HG03064 (cell line): ENCODE data around the gene REEP1.
"Not testable (repeated sequence)": the region's sequence is repeated elsewhere in the genome, so short reads cannot be mapped to it uniquely, and the experiment has no call there.

ENCODE experiments used
- ATAC-seq: cut with Tn5 transposase; IDR thresholded peaks from one replicate; pipeline ENCODE4 v1.9.1; 2021; ENCODE audit warnings: low read depth; ENCODE audit not compliant: unreplicated experiment

REEP1 gene

DNA sequence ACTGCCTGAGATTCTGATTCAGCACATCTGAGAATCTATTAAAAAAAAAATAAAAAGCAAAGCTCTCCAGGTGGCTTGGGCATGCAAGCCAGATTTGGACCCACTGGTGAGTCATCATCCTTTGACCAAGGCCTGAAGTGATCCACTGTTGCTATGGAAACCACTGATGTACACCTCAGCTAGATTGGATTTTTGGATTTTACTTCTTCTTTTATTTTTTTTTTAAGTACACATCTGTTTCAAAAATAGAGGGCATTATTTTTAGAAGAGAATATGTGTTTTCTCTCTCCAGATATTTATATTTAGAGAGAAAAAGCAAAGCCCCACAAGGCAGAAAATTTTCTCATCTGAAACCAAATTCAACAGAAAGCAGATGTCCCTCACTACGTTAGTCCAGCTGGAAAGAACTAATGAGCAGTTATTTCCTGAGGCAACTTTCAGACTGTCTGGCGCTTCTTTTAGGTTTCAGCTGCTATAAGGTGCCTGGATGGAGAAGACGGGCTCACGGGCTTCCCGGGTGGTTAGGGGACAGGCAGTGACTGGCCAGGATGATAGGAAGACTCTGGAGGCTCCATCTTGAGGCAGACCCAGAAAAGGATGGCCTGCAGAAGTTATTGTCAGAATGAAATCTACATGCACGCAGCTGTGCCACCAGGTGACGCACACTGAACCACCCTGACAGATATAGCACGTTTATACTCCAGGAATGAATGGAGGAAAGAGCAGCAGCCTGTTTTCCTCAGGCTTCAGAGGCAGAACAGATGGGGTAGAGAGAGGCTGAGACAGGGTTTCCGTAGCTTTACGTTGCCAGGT lies 87.6 kb downstream of the REEP1 start:
- no peak for ATAC-seq

DNA sequence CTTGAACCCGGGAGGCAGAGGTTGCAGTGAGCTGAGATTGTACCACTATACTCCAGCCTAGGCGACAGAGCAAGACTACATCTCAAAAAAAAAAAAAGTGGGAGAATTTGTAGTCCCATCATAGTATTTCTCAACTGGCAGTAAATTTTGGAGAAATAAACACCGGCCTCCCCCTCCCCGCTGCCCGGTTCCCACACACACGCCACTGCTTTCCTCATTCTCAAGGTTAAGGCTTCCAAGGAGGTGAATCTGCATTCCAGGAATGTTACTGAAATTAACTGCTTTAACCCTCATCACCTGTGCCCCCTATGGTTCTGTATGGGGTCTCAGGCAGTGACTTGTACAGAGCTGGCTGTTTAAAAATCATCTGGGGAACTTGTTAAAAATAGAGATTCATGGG lies 88.2 kb downstream of the REEP1 start:
- ATAC-seq: no peak

DNA sequence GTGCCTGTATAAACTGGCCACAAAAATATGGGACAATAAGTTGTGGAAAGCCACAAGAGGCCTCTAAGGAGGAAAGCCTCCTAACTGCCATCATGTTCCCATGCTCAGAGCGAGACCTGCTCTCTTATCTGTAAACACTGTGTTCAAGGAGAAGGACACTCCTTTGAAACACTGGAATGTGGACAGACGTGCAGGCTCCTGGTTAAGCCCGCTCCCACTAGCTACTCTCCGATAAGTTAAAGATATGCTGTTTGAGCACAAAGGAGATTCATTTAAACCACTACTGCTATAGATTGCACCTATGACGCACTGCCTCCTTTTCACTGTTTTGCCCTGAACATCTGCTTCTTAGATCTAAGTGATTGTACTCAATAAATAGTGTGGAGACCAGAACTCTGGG lies 92.2 kb downstream of the REEP1 start:
- ATAC-seq: not testable (repeated sequence)

DNA sequence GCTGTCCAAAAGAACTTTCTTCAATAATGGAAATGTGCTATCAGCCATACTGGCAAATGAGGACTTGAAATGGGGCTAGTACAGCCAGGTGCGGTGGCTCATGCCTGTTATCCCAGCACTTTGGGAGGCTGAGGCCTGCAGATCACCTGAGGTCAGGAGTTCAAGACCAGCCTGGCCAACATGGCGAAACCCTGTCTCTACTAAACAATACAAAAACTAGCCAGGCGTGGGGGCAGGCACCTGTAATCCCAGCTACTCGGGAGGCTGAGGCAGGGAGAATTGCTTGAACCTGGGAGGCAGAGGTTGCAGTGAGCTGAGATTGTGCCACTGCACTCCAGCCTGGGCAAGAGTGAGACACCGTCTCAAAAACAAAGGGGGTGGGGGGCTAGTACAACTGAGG lies 92.6 kb downstream of the REEP1 start:
- ATAC-seq: not testable (repeated sequence)

DNA sequence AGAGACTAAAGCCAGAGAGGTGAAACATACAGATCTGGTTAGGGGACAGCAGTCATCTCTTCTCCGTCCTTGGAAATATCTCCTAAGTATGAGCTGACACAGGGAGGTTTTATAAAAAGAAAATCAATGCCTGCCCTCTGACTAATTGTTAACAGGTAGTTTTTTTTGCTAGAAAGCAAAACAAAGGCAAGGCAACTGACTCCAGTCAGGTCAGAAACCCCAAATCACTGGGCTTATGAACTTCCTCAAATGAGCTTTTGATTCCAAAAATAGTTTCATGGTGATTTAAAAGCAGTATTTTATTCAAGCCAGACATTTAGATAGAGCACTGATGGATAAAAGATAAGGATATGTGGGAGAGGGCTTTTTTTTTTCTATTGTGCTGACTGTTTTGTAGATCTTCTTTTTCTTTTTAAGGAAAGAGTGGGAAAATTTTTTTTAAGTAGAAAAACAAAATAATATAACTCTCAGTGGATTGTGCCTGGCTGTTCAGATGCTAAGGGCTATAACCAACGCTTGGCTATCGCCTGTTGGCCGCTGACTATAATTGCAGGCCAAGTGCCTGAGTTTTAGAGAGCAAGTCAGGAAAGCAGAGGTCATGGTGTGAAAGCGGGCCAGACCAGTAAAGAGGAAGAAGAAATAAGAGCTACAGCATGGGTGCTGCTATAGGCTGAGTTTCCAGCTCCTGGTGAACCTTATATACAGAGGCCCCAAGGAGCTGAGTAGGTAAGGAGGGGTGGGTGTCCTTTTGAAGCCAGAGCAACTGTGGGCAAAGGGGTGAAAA lies 93.3 kb downstream of the REEP1 start:
- no peak for ATAC-seq

DNA sequence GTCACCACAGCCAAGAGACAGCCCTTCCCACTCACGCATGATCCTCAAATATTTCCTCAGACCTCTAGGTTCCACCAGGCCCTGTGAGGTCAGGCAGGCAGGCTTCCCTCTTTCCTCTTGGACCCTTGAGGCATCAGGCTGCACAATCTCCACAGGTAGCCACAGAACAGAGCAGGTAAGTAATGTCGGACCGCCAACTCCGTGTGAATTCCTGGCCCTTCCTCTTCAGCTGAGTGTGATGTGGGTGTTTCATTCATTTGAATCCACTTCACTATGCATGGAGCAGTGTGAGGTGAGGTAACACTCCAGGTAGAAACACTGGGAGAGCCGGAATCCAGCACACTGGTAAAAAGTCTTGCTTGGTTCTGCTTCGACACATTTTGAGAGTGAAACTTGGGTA lies 94.2 kb downstream of the REEP1 start:
- no peak for ATAC-seq

DNA sequence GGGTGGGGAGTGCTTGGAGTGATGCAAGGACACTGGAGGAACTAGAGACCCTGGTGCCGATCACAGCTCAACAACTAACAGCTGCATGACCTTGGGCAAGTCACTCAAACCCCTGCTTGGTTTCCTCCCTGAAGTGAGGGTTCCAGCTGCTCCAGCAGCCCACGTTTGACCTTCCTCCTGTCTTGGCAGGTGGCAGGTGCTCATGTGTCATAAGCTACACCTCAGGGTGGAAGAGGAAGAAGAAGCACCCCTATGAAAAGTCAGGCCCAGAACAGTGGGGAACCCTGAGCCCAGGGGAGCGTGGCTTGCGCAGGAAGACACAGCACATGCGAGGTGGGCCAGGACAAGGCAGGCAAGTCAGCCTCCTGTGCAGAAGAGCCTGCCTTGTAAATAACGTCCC lies 95.8 kb downstream of the REEP1 start:
- no peak for ATAC-seq

DNA sequence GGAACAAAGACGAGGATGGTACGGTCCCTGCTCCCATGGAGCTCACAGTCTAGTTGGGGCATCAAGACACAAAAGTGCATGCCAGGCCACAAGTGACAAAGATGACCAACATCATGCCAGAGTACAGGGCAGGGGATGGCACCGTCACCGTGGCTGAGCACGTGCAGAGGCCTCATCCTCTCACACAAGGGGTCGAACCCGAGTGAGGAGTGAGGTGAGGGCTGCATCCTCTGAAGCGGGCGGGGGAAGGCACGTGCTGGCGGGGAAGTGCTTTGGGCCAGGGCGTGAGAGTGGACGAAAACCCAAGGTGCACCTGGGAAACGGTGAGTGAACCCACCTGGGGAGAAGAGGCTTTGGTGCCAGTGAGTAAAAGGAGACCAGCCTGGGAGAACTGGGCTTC lies 97.2 kb downstream of the REEP1 start:
- ATAC-seq: no peak

DNA sequence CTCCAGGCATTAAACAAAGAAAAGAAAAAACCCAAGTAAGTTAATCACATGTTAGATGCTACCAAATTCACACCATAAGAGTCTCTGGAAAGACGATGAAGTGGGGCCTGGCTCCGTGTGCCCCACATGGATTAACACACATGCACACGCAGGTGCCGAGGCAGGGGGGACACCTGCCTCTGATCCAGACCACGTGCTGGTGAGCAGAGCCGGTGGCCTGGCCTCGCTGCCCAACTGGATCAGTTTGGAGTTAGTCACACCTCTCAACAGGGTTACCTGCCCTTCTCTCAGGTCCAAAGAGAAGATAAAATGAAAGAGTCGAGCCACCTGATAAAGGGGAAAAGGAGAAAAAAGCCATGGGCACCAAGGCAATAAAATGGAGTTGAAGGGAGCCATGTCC lies 97.7 kb downstream of the REEP1 start:
- no peak for ATAC-seq

DNA sequence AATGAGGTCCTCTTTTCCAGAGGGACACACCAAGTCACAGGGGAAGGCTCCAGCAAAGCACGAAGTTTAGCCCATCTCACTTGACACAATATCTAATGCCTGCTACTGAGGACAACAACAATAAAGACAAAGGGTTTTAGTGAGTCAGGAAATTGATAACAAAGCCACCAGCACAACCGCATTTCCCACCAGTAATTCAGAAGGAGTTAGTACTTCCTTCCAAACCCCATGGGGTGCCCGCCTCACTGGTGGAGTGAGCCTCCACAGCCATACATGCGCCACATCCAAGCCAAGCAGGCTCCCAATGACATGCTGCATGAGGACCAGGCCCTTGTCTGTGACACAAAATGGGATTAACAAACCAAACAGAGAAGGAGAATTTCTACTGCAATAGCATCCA lies 98.1 kb downstream of the REEP1 start:
- ATAC-seq: no peak

DNA sequence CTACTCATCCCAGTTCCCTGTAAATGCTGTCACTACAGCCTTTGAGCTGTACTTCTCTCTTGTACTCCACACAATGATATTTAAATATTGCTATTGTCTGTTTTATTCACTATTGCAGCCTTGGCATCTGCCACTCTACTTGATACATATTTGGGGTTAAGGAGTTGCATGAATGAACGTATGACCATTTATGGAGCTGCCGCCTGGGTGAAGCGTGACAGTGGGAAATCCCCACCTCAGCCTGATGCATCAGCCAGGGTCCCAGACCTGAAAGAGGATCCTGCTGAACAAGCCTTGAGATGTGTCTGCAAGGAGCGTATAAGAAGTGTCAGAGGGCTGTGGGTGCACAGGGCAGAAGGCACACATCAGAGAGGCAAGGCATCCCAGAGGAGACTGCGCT lies 99.1 kb downstream of the REEP1 start:
- no peak for ATAC-seq

DNA sequence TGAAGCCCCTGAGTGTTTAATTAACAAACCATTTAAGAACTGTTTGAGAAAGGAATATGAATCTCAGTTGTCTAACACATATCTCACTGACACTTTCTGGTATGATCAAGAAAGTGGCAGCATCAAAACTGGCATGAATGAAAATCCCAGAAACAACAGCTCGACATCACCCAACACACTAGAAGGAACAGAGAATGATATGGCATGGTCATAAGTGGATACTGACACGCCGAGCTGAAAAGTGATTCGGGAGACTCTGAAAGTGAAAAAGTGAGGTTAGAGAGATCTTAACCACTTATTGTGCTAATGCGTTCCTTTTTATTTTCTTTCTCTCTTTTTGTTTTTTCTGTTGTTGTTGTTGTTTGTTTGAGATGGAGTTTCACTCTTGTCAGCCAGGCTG lies 100.3 kb downstream of the REEP1 start:
- no peak for ATAC-seq

DNA sequence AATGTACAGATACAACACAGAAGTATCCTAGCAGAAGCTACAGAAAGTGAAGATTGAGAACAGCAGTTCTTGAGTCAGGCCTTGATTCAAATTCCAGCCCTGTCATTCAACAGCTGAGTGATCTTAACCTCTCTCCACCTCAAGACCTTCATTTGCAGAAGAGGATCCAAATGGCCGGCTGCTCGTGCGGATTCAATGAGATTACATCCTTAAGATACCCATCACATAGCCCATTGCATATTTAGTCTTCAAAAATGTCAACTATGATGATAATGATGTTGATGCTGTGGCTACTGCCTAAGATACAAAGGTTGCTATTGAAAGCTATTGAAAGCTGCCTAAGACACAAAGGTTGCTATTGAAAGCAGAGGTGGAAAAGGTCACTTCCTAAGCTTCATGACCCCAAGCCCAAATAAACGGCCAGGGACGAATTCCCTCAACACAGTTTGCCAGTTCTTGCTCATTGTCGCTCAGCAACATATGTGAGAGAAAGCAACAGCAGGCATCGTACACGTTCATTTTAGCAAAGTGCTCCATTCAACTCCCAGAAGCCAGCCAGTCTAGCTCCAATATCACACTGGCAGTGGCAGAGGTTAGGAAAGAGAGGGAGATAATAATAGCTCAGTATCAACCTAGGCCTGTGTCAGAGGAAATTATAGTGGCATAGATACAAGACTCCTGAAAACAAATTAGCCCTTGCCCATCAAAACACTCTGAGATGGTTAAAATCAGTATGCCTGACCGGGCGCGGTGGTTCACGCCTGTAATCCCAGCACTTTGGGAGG lies 102.0 kb downstream of the REEP1 start:
- no peak for ATAC-seq

DNA sequence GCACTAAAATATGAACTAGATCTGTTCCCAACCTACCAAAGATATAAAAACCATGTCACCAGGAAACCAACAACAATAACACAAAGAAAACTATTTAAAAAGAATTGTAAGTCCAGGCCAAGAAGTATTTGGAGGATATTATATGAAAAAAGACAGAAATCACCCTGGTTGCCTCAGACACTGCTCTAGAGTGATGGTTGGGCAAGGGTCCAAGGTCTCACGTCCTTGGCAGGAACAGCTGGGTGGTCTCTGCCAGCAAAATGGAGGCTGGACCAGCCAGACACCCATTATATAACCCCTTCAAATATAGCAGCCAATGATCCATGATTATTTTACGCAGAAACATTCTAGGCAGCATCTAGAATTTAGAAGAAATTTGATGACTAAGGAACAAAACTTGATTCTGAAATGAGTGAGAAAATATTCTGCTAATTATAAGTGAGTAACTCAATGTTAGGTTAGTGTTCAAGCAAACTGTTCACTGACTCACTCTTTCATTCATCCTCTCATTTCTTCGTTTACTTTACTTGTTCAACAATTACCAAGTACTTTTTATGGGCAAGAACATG lies 102.8 kb downstream of the REEP1 start:
- no peak for ATAC-seq

DNA sequence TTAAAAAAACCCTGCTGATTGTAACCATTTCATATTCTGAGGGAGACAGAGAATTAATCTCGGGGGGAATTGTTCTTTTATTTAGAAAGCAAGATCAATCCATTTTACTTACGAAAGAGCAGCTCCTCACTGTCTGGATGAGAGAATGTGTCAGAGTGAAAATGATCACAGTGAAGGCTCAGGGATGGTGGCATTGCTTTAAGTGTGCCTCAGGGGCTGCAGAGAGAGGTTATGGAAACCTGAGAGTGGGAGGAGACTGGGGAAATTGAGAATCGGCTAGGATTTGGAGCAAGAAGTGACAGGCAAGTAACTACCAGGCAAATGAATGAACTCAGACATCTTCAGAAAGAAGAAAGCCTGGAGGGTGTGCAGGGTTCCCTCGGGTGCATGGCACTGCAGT lies 104.0 kb downstream of the REEP1 start:
- no peak for ATAC-seq

DNA sequence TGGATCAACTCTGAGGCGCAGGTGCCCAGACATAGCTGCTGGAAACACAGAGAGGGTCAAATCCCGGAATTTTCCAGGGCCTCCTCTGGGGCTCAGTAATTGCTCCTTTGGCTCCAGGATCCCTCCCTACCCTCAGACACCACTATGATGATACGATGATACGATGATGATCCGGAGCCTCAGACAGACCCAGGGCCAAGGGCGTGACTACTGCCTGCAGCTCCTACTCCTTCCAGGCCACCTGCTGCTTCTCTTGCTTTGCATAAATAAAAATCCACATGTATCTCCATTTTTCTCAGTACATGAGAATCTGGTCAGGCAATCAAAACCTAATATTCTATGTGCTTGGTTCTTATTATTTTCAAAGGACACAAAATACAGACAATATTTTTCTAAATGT lies 104.5 kb downstream of the REEP1 start:
- no peak for ATAC-seq

DNA sequence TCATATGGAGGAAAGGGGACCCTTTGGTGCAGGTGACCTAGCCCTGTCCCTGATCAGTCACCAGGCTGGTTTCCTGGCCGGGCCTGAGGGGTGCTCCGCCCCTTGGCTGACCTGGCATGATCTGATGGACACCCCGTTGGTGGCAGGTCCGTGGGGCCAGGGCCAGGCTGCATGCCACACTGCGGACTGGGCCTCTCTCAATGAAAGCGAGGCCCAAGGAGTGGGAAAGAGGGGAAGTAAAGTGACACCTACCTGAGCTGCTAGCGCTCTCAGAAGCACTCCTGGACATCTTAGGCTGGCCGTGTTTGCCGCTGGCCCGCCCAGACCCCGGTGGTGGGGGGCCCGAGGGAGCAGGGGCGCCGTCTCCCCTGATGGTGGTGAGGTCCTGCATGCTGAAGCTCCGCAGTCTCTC lies 105.0 kb downstream of the REEP1 start:
- no peak for ATAC-seq

DNA sequence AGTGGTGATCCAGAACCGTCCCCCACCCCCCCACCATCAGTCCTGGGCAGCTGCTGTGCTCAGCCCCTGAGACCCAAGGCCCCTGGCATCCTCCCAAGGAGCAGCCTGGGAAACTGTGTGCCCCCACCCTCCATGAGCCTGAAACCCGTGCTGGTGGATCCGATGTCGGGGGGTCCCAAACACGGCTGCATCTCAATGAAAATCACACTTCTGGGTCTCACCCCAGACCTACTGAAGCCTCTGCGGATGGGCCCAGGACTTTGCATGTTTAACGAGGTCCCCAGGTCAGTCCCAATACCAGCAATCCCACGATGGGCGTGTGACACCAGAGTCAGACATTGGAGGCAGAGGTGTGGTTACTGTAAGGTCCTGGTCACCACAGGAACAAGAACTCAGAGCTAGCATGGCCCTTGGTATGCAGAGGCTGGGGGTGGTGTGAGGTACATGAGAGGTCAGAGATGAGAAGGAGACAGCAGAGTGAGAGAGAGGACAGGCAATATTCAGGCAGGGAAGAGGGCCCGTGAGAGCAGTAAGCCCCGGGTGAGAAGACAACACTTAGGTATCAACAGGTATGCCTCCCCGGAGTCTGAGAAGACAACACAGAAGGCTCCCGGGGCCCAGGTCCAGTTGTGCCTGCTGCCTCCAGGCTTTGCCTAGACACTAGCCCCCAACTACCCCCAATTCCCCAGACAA lies 105.6 kb downstream of the REEP1 start:
- ATAC-seq: no peak

DNA sequence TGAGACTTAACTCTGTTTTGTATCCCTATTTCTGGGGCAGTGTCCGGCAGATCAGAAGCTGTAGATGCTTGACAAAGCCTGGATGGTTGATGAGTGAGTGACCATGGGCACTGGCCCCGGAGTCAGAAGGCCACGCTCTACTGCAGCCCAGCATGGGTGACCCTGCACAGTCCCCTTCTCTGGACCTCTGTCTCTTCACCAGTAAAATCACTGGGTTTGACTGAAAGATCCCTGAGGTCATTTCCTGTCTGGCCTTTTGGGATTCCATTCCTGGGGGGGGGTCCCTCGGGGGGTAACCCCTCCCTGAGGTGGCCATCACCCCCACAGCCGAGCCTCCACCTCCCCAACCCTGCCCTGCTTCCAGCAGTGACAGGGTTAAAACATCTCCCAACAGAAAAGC lies 106.5 kb downstream of the REEP1 start:
- ATAC-seq: no peak

DNA sequence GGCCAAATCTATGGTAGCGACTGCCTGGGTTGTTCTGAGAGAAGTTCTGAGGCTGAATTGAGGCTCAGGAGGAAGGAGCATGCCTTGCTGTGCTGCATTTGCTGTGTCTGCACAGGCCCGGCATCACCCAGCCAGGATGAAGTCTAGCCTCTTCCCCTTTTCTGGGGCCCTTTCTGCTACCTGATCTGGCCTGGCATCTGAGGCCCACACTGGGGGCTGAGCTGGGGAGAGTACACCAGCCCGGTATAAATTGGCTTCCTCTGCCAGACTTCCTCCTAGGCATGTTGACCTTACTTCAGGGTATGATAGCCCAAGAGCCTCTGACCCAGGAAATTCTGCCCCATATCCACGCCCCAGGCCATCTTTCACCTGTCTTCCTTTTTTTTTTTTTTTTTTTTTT lies 108.2 kb downstream of the REEP1 start:
- ATAC-seq: no peak
